Tibial nerve (tissue), 3 donors: ENCODE results near the gene MYLIP.

Source experiments
- POLR2A ChIP-seq, 2 donors: fragments of 450-650 bp; IDR thresholded peaks; one replicate each; pipeline ENCODE4 v1.6.1; 2017; ENCODE audit warnings: antibody characterized with exemption in 2 of 2, mild to moderate bottlenecking in 2 of 2, moderate library complexity in 2 of 2
- TF ChIP-seq, protein P1 (sequence below), 5 experiments: fragments of 200-600 bp in 3 of 5; fragments of 450-650 bp in 2 of 5; sonication (generic) in 3 of 5; IDR thresholded peaks; one replicate each; pipeline ENCODE4 v1.5.1; 2016 to 2019; ENCODE audit warnings: antibody characterized with exemption in 5 of 5, mild to moderate bottlenecking in 3 of 5, moderate library complexity in 2 of 5

- TF ChIP-seq, protein P1, sequence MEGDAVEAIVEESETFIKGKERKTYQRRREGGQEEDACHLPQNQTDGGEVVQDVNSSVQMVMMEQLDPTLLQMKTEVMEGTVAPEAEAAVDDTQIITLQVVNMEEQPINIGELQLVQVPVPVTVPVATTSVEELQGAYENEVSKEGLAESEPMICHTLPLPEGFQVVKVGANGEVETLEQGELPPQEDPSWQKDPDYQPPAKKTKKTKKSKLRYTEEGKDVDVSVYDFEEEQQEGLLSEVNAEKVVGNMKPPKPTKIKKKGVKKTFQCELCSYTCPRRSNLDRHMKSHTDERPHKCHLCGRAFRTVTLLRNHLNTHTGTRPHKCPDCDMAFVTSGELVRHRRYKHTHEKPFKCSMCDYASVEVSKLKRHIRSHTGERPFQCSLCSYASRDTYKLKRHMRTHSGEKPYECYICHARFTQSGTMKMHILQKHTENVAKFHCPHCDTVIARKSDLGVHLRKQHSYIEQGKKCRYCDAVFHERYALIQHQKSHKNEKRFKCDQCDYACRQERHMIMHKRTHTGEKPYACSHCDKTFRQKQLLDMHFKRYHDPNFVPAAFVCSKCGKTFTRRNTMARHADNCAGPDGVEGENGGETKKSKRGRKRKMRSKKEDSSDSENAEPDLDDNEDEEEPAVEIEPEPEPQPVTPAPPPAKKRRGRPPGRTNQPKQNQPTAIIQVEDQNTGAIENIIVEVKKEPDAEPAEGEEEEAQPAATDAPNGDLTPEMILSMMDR (IDR thresholded peaks at IDR 0.05): no peak
- no peak for TF ChIP-seq POLR2A (IDR thresholded peaks at IDR 0.05)
These were observed 8.5 kb downstream of the MYLIP start for GRCh38 chr6:16137451-16137801.
